PC-3 (cell line): ENCODE data around the gene LRRC7.

ENCODE experiments used
- EZH2 ChIP-seq: fragments of 300-600 bp; sonication (generic); IDR thresholded peaks from one replicate; pipeline ENCODE4 v1.6.1; 2017; ENCODE audit warnings: antibody characterized with exemption, mild to moderate bottlenecking, low read length; ENCODE audit not compliant: unreplicated experiment
- TF ChIP-seq, protein P1 (sequence below): fragments of 300-600 bp; sonication (generic); conservative IDR thresholded peaks from 2 replicates; pipeline ENCODE4 v1.5.1; 2017; ENCODE audit warnings: antibody characterized with exemption, low read depth, mild to moderate bottlenecking, low read length

DNA sequence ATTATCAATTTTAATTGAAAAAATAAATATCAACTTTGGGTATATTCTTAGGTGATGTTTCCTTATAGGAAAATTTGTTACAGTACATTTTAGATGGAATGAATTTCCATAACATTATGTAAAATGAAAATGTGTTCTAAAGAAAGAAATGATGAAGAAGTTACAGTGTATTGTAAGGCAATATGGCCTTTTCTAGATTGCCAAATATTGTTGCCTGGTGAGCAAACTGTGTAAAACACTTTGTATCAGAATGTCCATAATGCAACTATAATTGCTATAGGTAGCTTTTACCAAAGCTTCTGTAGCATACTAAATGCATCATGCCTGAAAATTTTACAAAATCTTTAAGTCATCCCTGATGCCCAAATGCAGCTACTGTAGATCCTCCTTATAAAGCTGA is 285.0 kb downstream of the LRRC7 start:
- TF ChIP-seq, protein P1, sequence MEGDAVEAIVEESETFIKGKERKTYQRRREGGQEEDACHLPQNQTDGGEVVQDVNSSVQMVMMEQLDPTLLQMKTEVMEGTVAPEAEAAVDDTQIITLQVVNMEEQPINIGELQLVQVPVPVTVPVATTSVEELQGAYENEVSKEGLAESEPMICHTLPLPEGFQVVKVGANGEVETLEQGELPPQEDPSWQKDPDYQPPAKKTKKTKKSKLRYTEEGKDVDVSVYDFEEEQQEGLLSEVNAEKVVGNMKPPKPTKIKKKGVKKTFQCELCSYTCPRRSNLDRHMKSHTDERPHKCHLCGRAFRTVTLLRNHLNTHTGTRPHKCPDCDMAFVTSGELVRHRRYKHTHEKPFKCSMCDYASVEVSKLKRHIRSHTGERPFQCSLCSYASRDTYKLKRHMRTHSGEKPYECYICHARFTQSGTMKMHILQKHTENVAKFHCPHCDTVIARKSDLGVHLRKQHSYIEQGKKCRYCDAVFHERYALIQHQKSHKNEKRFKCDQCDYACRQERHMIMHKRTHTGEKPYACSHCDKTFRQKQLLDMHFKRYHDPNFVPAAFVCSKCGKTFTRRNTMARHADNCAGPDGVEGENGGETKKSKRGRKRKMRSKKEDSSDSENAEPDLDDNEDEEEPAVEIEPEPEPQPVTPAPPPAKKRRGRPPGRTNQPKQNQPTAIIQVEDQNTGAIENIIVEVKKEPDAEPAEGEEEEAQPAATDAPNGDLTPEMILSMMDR, result no peak
- TF ChIP-seq EZH2, result no peak
